ENCODE measurements around the gene SERINC1.
A peak's percentile ranks its signal among the peaks of the same experiment; 100 is the strongest.
"Not testable (repeated sequence)": the region's sequence is repeated elsewhere in the genome, so short reads cannot be mapped to it uniquely, and the experiment has no call there.

Gene SERINC1

GRCh38 chr6:122471107-122472021, at the start of gene SERINC1:
Gene SERINC1, minus strand, starts transcription at chr6:122471807. Its CDS starts 70 bp downstream, at chr6:122471737.
- peak; percentile 89 for DNase-seq (ENCODE audit: low read depth)

- DNase-seq (ENCODE audit: low read depth) = no peak
These were observed 39.8 kb upstream of the SERINC1 start for GRCh38 chr6:122511193-122511924.

- not testable (repeated sequence) for DNase-seq (ENCODE audit: low read depth)
These were observed 33.6 kb upstream of the SERINC1 start for GRCh38 chr6:122505170-122505569.

- no peak for DNase-seq (ENCODE audit: low read depth)
These were observed 29.9 kb upstream of the SERINC1 start for GRCh38 chr6:122501475-122501874.

- DNase-seq (ENCODE audit: low read depth) = peak; percentile 62
These were observed 24.0 kb upstream of the SERINC1 start for GRCh38 chr6:122495612-122496011.

GRCh38 chr6:122494665-122495272, 23.2 kb upstream of the SERINC1 start:
- no peak for DNase-seq (ENCODE audit: low read depth)

GRCh38 chr6:122491919-122492555, 20.4 kb upstream of the SERINC1 start:
- DNase-seq (ENCODE audit: low read depth) = peak; percentile 46

GRCh38 chr6:122490607-122491006, 19.0 kb upstream of the SERINC1 start:
- DNase-seq (ENCODE audit: low read depth) = no peak

GRCh38 chr6:122484760-122485159, 13.2 kb upstream of the SERINC1 start:
- DNase-seq (ENCODE audit: low read depth) = no peak

- DNase-seq (ENCODE audit: low read depth) = no peak
These were observed 11.1 kb upstream of the SERINC1 start for GRCh38 chr6:122482750-122483080.

- no peak for DNase-seq (ENCODE audit: low read depth)
These were observed 4.5 kb upstream of the SERINC1 start for GRCh38 chr6:122476131-122476530.

GRCh38 chr6:122472022-122472340, 374 bp upstream of the SERINC1 start:
- DNase-seq (ENCODE audit: low read depth) = no peak

- no peak for DNase-seq (ENCODE audit: low read depth)
These were observed 9.7 kb downstream of the SERINC1 start for GRCh38 chr6:122461885-122462284.

GRCh38 chr6:122459865-122460416, 11.7 kb downstream of the SERINC1 start:
- DNase-seq (ENCODE audit: low read depth) = not testable (repeated sequence)

- no peak for DNase-seq (ENCODE audit: low read depth)
These were observed 12.4 kb downstream of the SERINC1 start for GRCh38 chr6:122459240-122459639.

- DNase-seq (ENCODE audit: low read depth) = no peak
These were observed 13.5 kb downstream of the SERINC1 start for GRCh38 chr6:122458087-122458486.

GRCh38 chr6:122455116-122455515, 16.5 kb downstream of the SERINC1 start:
- DNase-seq (ENCODE audit: low read depth) = not testable (repeated sequence)

GRCh38 chr6:122454673-122455072, 16.9 kb downstream of the SERINC1 start:
- DNase-seq (ENCODE audit: low read depth) = no peak

- no peak for DNase-seq (ENCODE audit: low read depth)
These were observed 19.1 kb downstream of the SERINC1 start for GRCh38 chr6:122452509-122452908.

- DNase-seq (ENCODE audit: low read depth) = no peak
These were observed 22.5 kb downstream of the SERINC1 start for GRCh38 chr6:122449069-122449468.

GRCh38 chr6:122445274-122445673, 26.3 kb downstream of the SERINC1 start:
- no peak for DNase-seq (ENCODE audit: low read depth)

- DNase-seq (ENCODE audit: low read depth) = no peak
These were observed 32.6 kb downstream of the SERINC1 start for GRCh38 chr6:122438975-122439374.

Measured in CMK (cell line).